Colonic mucosa (tissue), 4 donors: Measurements from ENCODE around the gene CAPG. TPM values are rescaled to one million over a fixed set of nuclear protein-coding genes. Genes with fewer than 3 reads are reported as not detected.
A peak's percentile ranks its signal among the peaks of the same experiment; 100 is the strongest.

Source experiments
- DNase-seq: peaks from one replicate; pipeline ENCODE4 v3.0.0-alpha.2; 2020
- H3K27ac ChIP-seq: fragments of 200-600 bp; one replicate; pipeline ENCODE4 v1.8.0; 2021
- H3K27me3 ChIP-seq: fragments of 200-600 bp; one replicate; pipeline ENCODE4 v1.8.0; 2021
- H3K36me3 ChIP-seq: fragments of 200-600 bp; one replicate; pipeline ENCODE4 v1.8.0; 2021
- H3K4me1 ChIP-seq: fragments of 200-600 bp; one replicate; pipeline ENCODE4 v1.8.0; 2021; ENCODE audit warnings: mild to moderate bottlenecking
- H3K4me3 ChIP-seq: fragments of 200-600 bp; one replicate; pipeline ENCODE4 v1.8.0; 2021
- H3K9ac ChIP-seq, 2 donors: one replicate each; pipeline ENCODE4 v1.7.0; 2013; ENCODE audit warnings: control low read depth in 2 of 2, low read depth in 2 of 2, low read length in 2 of 2
- H3K9me3 ChIP-seq: fragments of 200-600 bp; one replicate; pipeline ENCODE4 v1.8.0; 2021
- intact Hi-C: fragments of 100-400 bp; cut with DNase I; formaldehyde crosslinking; loops from one replicate; pipeline ENCODE4 v1.14.1; 2022
- total RNA-seq, 2 donors: library from RNA; stranded (reverse); fragmentation: NEBNext Ultra II Directional in 1 of 2; extraction: Animal tissue kit (Norgen Biotek cat#: 25700) in 1 of 2; gene quantifications; one replicate each; pipeline ENCODE4 v1.2.1, GENCODE V29; 2021
- TF ChIP-seq, protein P1 (sequence below): fragments of 200-600 bp; IDR thresholded peaks from one replicate; pipeline ENCODE4 v1.8.0; 2022; ENCODE audit warnings: antibody characterized with exemption, mild to moderate bottlenecking
- donor health status: healthy.
- donor health status: DM: no; HTN: no; CAD: no.
- donor health status: DM: no; HTN: no; CAD: no.

CAPG gene, protein sequence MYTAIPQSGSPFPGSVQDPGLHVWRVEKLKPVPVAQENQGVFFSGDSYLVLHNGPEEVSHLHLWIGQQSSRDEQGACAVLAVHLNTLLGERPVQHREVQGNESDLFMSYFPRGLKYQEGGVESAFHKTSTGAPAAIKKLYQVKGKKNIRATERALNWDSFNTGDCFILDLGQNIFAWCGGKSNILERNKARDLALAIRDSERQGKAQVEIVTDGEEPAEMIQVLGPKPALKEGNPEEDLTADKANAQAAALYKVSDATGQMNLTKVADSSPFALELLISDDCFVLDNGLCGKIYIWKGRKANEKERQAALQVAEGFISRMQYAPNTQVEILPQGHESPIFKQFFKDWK
- 100 to 1,000 TPM; 102 to 105 TPM for total RNA-seq

DNA sequence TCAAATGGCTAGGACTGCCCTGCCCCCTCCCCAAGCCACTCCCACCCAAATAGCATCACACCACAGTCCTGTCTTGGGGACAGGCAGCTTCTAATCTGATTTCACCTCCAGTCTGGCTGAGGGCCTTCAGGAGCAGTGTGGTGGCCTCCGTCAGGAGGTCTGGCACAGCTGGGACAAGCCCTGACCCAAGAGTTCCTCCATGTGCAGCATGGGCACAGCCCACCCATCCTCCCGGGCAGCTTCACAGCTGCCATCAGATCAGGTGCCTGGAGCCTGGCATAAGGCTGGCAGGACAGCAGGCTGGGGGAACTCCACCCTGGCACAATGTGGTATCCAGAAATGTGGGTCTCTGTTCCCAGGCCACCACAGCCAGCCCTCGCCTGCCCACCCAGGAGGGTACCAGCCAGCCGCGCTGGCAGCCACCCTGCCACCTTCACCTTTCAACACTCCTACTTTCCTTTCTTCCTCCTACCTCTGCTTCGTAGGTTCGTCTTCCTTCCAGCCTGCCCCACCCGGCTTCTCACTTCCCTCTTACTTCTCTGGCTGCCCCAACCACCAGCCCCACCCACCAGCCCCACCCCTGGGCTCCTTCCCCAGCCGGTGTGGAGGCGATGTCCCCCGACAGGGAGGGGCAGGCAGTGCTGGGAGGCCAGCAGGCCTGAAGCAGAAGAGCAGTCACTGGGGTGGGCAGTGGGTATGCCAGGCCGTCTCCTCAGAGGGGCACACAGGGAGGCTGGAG, at the start of gene CAPG:
Gene CAPG, minus strand, starts transcription at position 522 of the 739 bp plus-strand sequence. CDS start 8,221 bp downstream, outside the sequence.
- H3K9ac ChIP-seq = peak within 1 kb of the TSS; percentile 70 to 87
- peak; percentile 97 for DNase-seq
- TF ChIP-seq, protein P1, sequence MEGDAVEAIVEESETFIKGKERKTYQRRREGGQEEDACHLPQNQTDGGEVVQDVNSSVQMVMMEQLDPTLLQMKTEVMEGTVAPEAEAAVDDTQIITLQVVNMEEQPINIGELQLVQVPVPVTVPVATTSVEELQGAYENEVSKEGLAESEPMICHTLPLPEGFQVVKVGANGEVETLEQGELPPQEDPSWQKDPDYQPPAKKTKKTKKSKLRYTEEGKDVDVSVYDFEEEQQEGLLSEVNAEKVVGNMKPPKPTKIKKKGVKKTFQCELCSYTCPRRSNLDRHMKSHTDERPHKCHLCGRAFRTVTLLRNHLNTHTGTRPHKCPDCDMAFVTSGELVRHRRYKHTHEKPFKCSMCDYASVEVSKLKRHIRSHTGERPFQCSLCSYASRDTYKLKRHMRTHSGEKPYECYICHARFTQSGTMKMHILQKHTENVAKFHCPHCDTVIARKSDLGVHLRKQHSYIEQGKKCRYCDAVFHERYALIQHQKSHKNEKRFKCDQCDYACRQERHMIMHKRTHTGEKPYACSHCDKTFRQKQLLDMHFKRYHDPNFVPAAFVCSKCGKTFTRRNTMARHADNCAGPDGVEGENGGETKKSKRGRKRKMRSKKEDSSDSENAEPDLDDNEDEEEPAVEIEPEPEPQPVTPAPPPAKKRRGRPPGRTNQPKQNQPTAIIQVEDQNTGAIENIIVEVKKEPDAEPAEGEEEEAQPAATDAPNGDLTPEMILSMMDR = no peak
- intact Hi-C loops = no loop called here
- no peaks in the 10 kb centered on the region for H3K27me3 ChIP-seq
- peak within 1 kb of the TSS; percentile 87 for H3K27ac ChIP-seq
- peak within 1 kb of the TSS; percentile 20 for H3K4me3 ChIP-seq
- H3K36me3 ChIP-seq = no peaks in the 10 kb centered on the region
- no peaks in the 10 kb centered on the region for H3K9me3 ChIP-seq
- H3K4me1 ChIP-seq = peaks cover 17% of the 10 kb centered on the region

DNA sequence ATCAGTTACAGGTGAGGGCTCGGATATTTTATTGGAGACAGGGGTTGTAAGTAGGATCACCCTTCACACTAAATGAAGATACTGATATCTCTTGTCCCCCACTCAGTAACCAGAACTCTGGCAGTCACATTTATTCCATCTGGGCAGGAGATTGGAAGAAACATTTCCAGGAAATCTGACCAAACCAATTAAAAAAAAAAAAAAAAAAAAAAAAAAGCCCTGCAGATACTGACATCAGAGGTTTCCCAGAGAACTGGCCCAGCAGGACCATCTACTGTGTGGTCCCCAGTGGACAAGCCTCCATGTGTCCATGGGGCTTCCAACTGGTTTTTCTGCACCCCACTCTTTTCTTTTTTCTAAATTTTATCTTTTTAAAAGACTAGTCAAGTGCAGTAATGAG, 49.6 kb upstream of the CAPG start:
- Histone ChIP-seq H3K4me1 (peaks cover 3% of the 10 kb centered on the region), H3K36me3 (no peaks in the 10 kb centered on the region), H3K9me3 (no peaks in the 10 kb centered on the region), H3K4me3 (no peak overlapping the region), H3K27ac (no peak overlapping the region), H3K27me3 (no peaks in the 10 kb centered on the region), H3K9ac (no peak overlapping the region)
- TF ChIP-seq, protein P1 = no peak
- intact Hi-C loops = no loop called here
- DNase-seq = no peak

DNA sequence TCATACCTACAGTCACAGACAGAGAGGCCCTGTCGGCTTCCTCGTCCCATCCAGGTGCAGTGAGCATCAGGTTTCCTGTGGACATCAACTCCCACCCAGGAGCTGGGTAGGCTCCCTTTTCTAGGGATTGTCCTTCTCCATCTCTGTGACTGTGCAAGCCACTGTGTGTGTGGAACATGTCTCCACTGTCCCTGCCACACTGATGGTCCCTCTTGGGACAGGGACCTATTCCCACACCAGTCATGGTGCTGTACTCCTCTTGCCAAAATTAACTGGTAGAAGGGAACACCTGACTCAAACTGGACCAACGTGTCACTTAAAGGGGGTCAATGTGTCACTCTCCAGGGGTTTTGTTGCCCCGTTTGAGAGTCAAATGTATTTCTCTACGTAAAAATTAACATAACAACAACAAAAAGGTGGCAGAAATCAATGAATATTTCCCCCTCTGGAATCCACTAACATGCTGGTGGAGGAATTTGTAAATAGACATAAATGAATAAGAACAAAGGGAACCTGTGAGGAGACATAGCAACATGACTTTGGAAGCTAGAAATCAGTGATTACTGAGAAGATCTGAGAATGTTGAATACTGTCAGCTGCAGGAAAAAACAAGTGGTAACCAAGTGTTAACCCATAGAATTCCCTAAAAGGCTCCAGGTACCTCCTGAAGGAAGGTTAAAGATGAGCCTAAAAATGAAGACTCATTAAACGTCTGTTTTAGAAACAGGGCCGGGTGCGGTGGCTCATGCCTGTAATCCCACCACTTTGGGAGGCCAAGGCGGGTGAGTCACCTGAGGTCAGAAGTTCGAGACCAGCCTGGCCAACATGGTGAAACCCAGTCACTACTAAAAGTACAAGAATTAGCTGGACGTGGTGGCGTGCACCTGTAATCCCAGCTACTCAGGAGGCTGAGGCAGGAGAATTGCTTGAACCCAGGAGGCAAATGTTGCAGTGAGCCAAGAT, 48.7 kb upstream of the CAPG start:
- Histone ChIP-seq H3K4me3 (no peak overlapping the region), H3K27me3 (no peaks in the 10 kb centered on the region), H3K27ac (no peak overlapping the region), H3K9ac (no peak overlapping the region), H3K4me1 (peaks cover 3% of the 10 kb centered on the region), H3K36me3 (no peaks in the 10 kb centered on the region), H3K9me3 (no peaks in the 10 kb centered on the region)
- intact Hi-C loops = no loop called here
- TF ChIP-seq, protein P1 = no peak
- DNase-seq = no peak

DNA sequence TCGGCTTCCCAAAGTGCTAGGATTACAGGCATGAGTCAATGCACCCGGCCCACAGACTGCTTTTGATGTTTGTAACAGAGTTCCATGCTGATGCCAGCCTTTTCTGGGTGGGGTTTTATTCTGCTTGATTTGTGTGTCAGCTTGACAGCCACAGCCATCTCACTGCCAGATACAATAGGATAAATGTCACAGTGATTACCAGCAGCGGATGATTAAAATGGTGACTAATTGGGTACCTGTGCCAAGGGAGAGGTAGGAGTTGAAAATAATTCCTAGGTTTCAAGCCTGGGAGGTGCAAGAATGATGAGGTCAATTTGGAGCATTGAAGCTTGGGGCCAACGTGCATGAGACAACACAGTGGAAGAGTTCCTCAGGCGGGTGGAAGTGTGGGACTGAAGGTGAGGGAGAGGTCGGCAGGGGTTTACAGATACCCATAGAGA, 47.7 kb upstream of the CAPG start:
- peak; percentile 51 for DNase-seq
- Histone ChIP-seq H3K4me3 (no peak overlapping the region), H3K27me3 (no peaks in the 10 kb centered on the region), H3K36me3 (no peaks in the 10 kb centered on the region), H3K9me3 (no peaks in the 10 kb centered on the region), H3K4me1 (peaks cover 3% of the 10 kb centered on the region), H3K27ac (no peak overlapping the region), H3K9ac (no peak overlapping the region)
- intact Hi-C loops = no loop called here
- TF ChIP-seq, protein P1 = no peak

DNA sequence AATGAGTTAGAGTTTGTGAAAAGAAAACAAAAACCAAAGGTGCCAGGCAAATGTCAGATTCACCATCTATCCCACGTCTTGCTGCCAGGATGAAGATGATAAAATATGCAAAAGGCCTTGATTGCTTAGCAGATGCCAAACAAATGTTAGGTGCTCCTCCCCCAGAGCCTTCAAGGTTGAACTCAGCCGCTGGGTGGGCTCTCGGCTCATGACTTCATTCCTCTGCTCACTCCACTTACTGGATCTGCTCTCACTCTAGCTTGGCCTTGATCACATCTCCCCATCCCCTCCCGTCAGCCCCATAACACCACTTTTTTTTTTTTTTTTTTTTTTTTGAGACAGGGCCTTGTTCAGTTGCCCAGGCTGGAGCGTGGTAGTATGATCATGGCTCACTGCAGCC, 46.9 kb upstream of the CAPG start:
- no peaks in the 10 kb centered on the region for H3K9me3 ChIP-seq
- H3K9ac ChIP-seq = no peak overlapping the region
- DNase-seq = no peak

More for the DNA sequence above, 46.9 kb upstream of the CAPG start:
- Histone ChIP-seq H3K27me3 (no peaks in the 10 kb centered on the region), H3K4me1 (peaks cover 3% of the 10 kb centered on the region), H3K4me3 (no peak overlapping the region), H3K27ac (no peak overlapping the region), H3K36me3 (no peaks in the 10 kb centered on the region)
- TF ChIP-seq, protein P1 = no peak
- intact Hi-C loops = no loop called here
